Gastroesophageal sphincter (tissue), 4 donors: Measurements from ENCODE around the gene CBLN4. TPM values are rescaled to one million over a fixed set of nuclear protein-coding genes. Genes with fewer than 3 reads are reported as not detected.

Experiments
- ATAC-seq: fragments of 150-250 bp; one replicate; pipeline ENCODE4 v1.9.1; 2016; ENCODE audit warnings: mild to moderate bottlenecking, moderate library complexity
- H3K27ac ChIP-seq, 4 donors: fragments of 200-600 bp; sonication (generic) in 3 of 4; 1 replicate in 3 of 4; 2 replicates in 1 of 4; pipeline ENCODE4 v1.5.1; 2016 to 2019
- H3K27me3 ChIP-seq: fragments of 200-600 bp; sonication (generic); one replicate; pipeline ENCODE4 v1.5.1; 2019
- H3K36me3 ChIP-seq, 2 donors: fragments of 200-600 bp; sonication (generic); one replicate each; pipeline ENCODE4 v1.5.1; 2019; ENCODE audit warnings: control low read depth in 1 of 2
- H3K4me1 ChIP-seq, 3 donors: fragments of 200-600 bp; sonication (generic); 1 replicate in 2 of 3; 2 replicates in 1 of 3; pipeline ENCODE4 v1.5.1; 2016 to 2019; ENCODE audit warnings: control low read depth in 2 of 3
- H3K4me3 ChIP-seq, 2 donors: fragments of 200-600 bp; sonication (generic); one replicate each; pipeline ENCODE4 v1.5.1; 2019; ENCODE audit warnings: mild to moderate bottlenecking in 1 of 2, moderate library complexity in 1 of 2
- H3K9me3 ChIP-seq, 3 donors: fragments of 200-600 bp; sonication (generic); one replicate each; pipeline ENCODE4 v1.5.1; 2017 to 2019; ENCODE audit warnings: control low read depth in 2 of 3
- EP300 ChIP-seq: sonication (generic); formaldehyde crosslinking; IDR thresholded peaks from one replicate; pipeline ENCODE4 v1.6.1; 2017; ENCODE audit warnings: antibody characterized with exemption, mild to moderate bottlenecking
- POLR2A ChIP-seq, 2 donors: fragments of 450-650 bp; IDR thresholded peaks; one replicate each; pipeline ENCODE4 v1.6.1; 2017; ENCODE audit warnings: antibody characterized with exemption in 2 of 2, mild to moderate bottlenecking in 2 of 2, moderate library complexity in 1 of 2
- POLR2AphosphoS5 ChIP-seq: sonication (generic); formaldehyde crosslinking; IDR thresholded peaks from one replicate; pipeline ENCODE4 v1.6.1; 2017; ENCODE audit warnings: antibody characterized with exemption
- WGBS, 2 donors: methylation state at CpG; one replicate each; pipeline ENCODE4 v1.1.5; 2018; ENCODE audit warnings: low coverage in 1 of 2; 5-methylcytosine and 5-hydroxymethylcytosine counted together
- total RNA-seq, 4 donors: library from RNA; depleted of rRNA; stranded (reverse); fragments of >200 nt; gene quantifications; one replicate each; pipeline ENCODE4 v1.1.0, GENCODE V29; 2016
- TF ChIP-seq, protein P1 (sequence below), 4 experiments: fragments of 200-600 bp in 2 of 4; fragments of 450-650 bp in 2 of 4; sonication (generic) in 1 of 4; IDR thresholded peaks; one replicate each; pipeline ENCODE4 v1.5.1; 2017 to 2019; ENCODE audit warnings: antibody characterized with exemption in 4 of 4, mild to moderate bottlenecking in 2 of 4, moderate library complexity in 2 of 4

The CBLN4 gene
- total RNA-seq, 4 donors from 2014 or later, result 0.40 TPM; not detected in 3

DNA sequence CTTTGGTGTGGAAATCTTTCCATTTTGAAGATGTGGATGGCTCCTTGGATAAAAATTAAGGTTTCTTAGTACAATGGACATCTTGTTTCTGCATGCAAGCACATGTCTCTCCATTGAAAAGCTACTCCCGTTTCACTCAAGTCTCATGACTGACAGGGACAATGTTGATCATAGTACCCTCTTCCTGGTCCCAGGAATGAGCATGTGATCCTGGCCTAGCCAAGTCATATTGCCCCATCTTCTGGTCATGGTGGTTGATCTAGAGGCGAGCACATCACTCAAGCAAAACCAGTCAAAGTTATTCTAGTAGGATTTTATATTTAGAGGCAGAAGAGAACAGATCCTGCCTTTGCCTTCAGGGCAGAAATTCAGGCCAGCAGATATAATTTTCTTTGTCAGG is 12.2 kb upstream of the CBLN4 start:
- TF ChIP-seq, protein P1, sequence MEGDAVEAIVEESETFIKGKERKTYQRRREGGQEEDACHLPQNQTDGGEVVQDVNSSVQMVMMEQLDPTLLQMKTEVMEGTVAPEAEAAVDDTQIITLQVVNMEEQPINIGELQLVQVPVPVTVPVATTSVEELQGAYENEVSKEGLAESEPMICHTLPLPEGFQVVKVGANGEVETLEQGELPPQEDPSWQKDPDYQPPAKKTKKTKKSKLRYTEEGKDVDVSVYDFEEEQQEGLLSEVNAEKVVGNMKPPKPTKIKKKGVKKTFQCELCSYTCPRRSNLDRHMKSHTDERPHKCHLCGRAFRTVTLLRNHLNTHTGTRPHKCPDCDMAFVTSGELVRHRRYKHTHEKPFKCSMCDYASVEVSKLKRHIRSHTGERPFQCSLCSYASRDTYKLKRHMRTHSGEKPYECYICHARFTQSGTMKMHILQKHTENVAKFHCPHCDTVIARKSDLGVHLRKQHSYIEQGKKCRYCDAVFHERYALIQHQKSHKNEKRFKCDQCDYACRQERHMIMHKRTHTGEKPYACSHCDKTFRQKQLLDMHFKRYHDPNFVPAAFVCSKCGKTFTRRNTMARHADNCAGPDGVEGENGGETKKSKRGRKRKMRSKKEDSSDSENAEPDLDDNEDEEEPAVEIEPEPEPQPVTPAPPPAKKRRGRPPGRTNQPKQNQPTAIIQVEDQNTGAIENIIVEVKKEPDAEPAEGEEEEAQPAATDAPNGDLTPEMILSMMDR (IDR thresholded peaks at IDR 0.05), result no peak
- TF ChIP-seq EP300 (no peak), POLR2AphosphoS5 (no peak), POLR2A (IDR thresholded peaks at IDR 0.05) (no peak)
- WGBS, 2 donors, result 60 to 69% methylated on average over 1 to 2 of the region's 2 CpGs

DNA sequence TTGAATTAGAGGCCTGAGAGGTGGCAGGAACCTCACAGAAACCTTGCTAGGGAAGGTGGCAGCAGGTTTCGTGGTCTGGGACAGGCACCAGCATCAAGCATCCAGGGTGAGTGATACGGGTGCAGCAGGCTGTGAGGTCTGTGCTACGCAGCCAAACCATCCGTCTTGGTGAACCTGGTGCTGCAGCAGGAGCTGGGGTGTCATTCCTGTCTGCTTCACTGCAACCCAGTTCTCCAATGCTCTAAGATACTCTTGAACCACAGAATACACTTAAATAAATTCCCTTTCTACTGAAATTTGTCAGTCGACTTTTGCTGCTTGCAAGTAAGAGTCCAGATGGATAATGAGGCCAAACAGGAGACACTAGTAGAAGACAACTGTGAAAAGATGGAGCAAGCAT is 9.7 kb upstream of the CBLN4 start:
- ATAC-seq, result no peak
- Histone ChIP-seq H3K36me3 (no peaks in the 10 kb centered on the region), H3K9me3 (no peaks in the 10 kb centered on the region), H3K4me3 (no peak overlapping the region), H3K27ac (no peak overlapping the region), H3K4me1 (no peaks in the 10 kb centered on the region), H3K27me3 (no peaks in the 10 kb centered on the region)
- TF ChIP-seq POLR2AphosphoS5, result no peak
- TF ChIP-seq EP300, result no peak
- TF ChIP-seq POLR2A (IDR thresholded peaks at IDR 0.05), result no peak
- TF ChIP-seq, protein P1 (IDR thresholded peaks at IDR 0.05), result no peak
- 70 to 90% methylated on average over 2 to 4 of the region's 5 CpGs for WGBS, 2 donors

More for the DNA sequence above, 12.2 kb upstream of the CBLN4 start:
- no peak for ATAC-seq
- Histone ChIP-seq H3K27ac (no peak overlapping the region), H3K9me3 (no peaks in the 10 kb centered on the region), H3K36me3 (no peaks in the 10 kb centered on the region), H3K4me3 (no peak overlapping the region), H3K27me3 (no peaks in the 10 kb centered on the region), H3K4me1 (no peaks in the 10 kb centered on the region)

GRCh38 chr20:56014151-56014550 is 8.8 kb upstream of the CBLN4 start:
- no peaks in the 10 kb centered on the region for H3K9me3 ChIP-seq
- 67% methylated on average over 1 of the region's 2 CpGs; no CpG with 5 or more reads in 1 of the 2 donors for WGBS, 2 donors
- no peak for TF ChIP-seq POLR2A (IDR thresholded peaks at IDR 0.05)
- TF ChIP-seq EP300, result no peak
- TF ChIP-seq, protein P1 (IDR thresholded peaks at IDR 0.05), result no peak
- no peak for TF ChIP-seq POLR2AphosphoS5
- no peaks in the 10 kb centered on the region for H3K4me1 ChIP-seq
- H3K27me3 ChIP-seq, result no peaks in the 10 kb centered on the region
- no peak overlapping the region for H3K27ac ChIP-seq
- H3K36me3 ChIP-seq, result no peaks in the 10 kb centered on the region
- no peak overlapping the region for H3K4me3 ChIP-seq
- no peak for ATAC-seq

DNA sequence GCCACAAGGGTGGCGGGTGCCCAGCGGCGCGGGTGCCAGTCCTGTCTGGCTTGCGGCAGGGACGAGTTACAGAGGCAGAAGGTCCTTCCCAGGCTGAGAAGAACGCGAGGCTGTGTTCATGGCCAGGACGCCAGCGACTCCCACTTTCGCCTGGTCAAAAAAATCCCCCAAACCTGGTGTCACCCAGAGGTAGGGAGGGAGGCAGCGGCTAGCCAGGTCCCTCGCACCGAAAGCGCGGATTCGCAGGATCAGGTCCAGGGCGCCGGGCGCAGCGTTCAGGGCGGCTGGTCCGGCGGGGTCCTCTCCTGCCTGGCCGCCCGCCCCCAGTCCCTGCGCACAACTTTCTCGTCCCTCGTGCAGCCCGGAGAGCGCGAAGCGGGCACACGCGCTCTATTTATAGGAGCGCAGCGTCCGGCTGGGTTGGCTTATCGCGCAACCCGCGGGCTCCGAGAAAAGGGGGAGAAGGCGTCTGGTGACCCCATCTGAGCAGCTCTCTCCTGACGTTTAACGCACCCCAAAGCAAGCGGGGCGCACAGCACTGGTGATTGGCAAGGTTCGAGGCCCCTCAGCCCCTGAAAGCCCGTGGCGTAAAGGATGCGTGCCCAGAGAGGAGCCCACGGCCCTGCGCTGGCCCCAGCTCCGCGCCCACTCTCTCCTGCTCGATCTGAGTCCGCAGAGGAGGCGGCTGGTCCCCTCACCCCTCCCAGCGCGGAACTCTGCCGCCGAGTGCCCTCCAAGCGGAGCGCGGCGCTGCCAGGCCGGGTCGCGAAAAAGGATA is 519 bp downstream of the CBLN4 start:
- peaks cover 0 to 29% (median 4%) of the 10 kb centered on the region in 3 donors for H3K4me1 ChIP-seq
- no peaks in the 10 kb centered on the region for H3K9me3 ChIP-seq
- TF ChIP-seq, protein P1 (IDR thresholded peaks at IDR 0.05), result no peak
- TF ChIP-seq POLR2AphosphoS5, result no peak
- TF ChIP-seq EP300, result no peak
- no peak for TF ChIP-seq POLR2A (IDR thresholded peaks at IDR 0.05)
- WGBS, 2 donors, result 8% methylated on average over 4 of the region's 70 CpGs; no CpG with 5 or more reads in 1 of the 2 donors
- H3K27ac ChIP-seq, result no peak overlapping the region
- no peaks in the 10 kb centered on the region for H3K36me3 ChIP-seq
- no peak for ATAC-seq
- H3K4me3 ChIP-seq, result peak overlapping the region in 1 of 2 donors; percentile 19
- peaks cover 75% of the 10 kb centered on the region for H3K27me3 ChIP-seq

DNA sequence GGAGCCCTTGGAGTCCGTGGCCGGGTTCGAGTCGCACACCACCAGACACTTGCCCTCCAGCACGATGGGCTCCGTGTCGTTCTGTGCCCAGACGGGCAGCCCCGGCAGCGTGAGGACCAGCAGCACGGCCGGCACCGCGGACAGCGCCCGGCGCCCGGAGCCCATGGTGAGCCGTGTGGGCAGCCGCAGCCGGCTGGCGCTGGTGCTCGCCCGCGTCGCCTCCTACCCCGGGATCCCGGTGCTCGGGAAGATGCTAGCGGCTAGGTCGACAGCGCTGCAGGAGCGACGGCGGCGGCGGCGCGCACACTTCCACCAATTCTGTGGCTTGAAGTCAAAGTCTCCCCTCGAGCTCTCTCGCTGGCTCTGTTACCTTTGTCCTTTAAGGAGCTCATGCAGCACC is 1.3 kb downstream of the CBLN4 start:
- Histone ChIP-seq H3K4me1 (peaks cover 0 to 29% (median 4%) of the 10 kb centered on the region in 3 donors), H3K27ac (no peak overlapping the region), H3K27me3 (peaks cover 75% of the 10 kb centered on the region), H3K4me3 (no peak overlapping the region), H3K9me3 (no peaks in the 10 kb centered on the region), H3K36me3 (no peaks in the 10 kb centered on the region)
- 0% methylated on average over 2 of the region's 41 CpGs; no CpG with 5 or more reads in 1 of the 2 donors for WGBS, 2 donors
- no peak for ATAC-seq
- TF ChIP-seq EP300 (no peak), POLR2AphosphoS5 (no peak), POLR2A (IDR thresholded peaks at IDR 0.05) (no peak)
- TF ChIP-seq, protein P1 (IDR thresholded peaks at IDR 0.05), result no peak
